Right cardiac atrium (tissue), 5 donors: ENCODE data around the gene PHF11. TPM values are rescaled to one million over a fixed set of nuclear protein-coding genes. Genes with fewer than 3 reads are reported as not detected.
A peak's percentile ranks its signal among the peaks of the same experiment; 100 is the strongest.

Experiments
- ATAC-seq, 2 donors: fragments of 200-7000 bp; cut with Tn5 transposase; one replicate each; pipeline versions ENCODE4 v1.8.0 to v1.9.1; 2020; ENCODE audit warnings: moderate library complexity in 2 of 2, mild to moderate bottlenecking in 1 of 2
- DNase-seq, 3 donors: peaks; one replicate each; pipeline ENCODE4 v3.0.0-alpha.2; 2020
- H3K27ac ChIP-seq: one replicate; pipeline ENCODE4 v1.5.1; 2013; ENCODE audit warnings: mild to moderate bottlenecking, low read length, control low read depth, moderate library complexity
- H3K27me3 ChIP-seq: one replicate; pipeline ENCODE4 v1.6.1; 2013; ENCODE audit not compliant: control insufficient read depth, insufficient read depth
- H3K4me1 ChIP-seq: one replicate; pipeline ENCODE4 v1.6.1; 2013; ENCODE audit warnings: low read length; ENCODE audit not compliant: control insufficient read depth, insufficient read depth
- H3K4me3 ChIP-seq: one replicate; pipeline ENCODE4 v1.5.1; 2013; ENCODE audit warnings: low read length, control low read depth
- H3K9me3 ChIP-seq: one replicate; pipeline ENCODE4 v1.6.1; 2013; ENCODE audit warnings: low read length; ENCODE audit not compliant: control insufficient read depth
- WGBS: extraction: QIAGEN DNeasy Blood & Tissue Kit; methylation state at CpG from one replicate; pipeline ENCODE4 v1.1.7; 2013; 5-methylcytosine and 5-hydroxymethylcytosine counted together
- intact Hi-C, 4 donors: fragments of 100-400 bp; cut with DNase I; formaldehyde crosslinking; loops; one replicate each; pipeline versions ENCODE4 v1.11.0 to v1.14.0; 2022 to 2023
- long read RNA-seq, 4 donors: library from polyadenylated mRNA; unstranded; transcript quantifications; one replicate each; pipeline ENCODE4 v2.0.0, GENCODE V29; 2020 to 2021
- polyA plus RNA-seq: library from polyadenylated mRNA; stranded (reverse); fragments of 200-250 nt; gene quantifications from one replicate; pipeline ENCODE4 v1.2.3, GENCODE V29; 2013
- total RNA-seq, 4 donors: library from RNA; stranded (reverse); fragmentation: NEBNext Ultra II Directional; extraction: Animal tissue kit (Norgen Biotek cat#: 25700); gene quantifications; one replicate each; pipeline ENCODE4 v1.2.1, GENCODE V29; 2021
- donor health status: healthy with polysubstance abuse.
- donor health status: DM: no; HTN: yes; CAD: no.
- donor health status: DM: no; HTN: no; CAD: no.
- donor health status: DM: no; HTN: yes; CAD: no; lungs with severe emphysema.
- donor health status: DM: yes; HTN: yes; CAD: no.

Gene PHF11
- total RNA-seq (10 to 100 TPM; 20.2 to 31.1 (median 23.9) TPM), polyA plus RNA-seq (23.8 TPM)
- long read RNA-seq, donor 1, transcript PHF11-202 (10 exons, 1,359 nt): major isoform, 10 of 16 reads
- long read RNA-seq, donor 1, partial matches to known transcripts: 2 of 16 reads
- long read RNA-seq, donor 1, other reads (novel, unspliced or antisense): 2 of 16 reads
- long read RNA-seq, donor 2, transcript PHF11-202 (10 exons, 1,359 nt): major isoform, 5 of 8 reads
- long read RNA-seq, donor 2, partial matches to known transcripts: 2 of 8 reads
- long read RNA-seq, donor 2, other reads (novel, unspliced or antisense): 1 of 8 reads
- long read RNA-seq, donor 3, transcript PHF11-202 (10 exons, 1,359 nt): major isoform, 24 of 39 reads
- long read RNA-seq, donor 3, transcript PHF11-203 (9 exons, 903 nt): minor isoform, 6 of 39 reads
- long read RNA-seq, donor 3, partial matches to known transcripts: 2 of 39 reads
- long read RNA-seq, donor 3, other reads (novel, unspliced or antisense): 7 of 39 reads
- long read RNA-seq, donor 4, partial matches to known transcripts: 0 of 6 reads
- long read RNA-seq, donor 4, other reads (novel, unspliced or antisense): 1 of 6 reads

DNA sequence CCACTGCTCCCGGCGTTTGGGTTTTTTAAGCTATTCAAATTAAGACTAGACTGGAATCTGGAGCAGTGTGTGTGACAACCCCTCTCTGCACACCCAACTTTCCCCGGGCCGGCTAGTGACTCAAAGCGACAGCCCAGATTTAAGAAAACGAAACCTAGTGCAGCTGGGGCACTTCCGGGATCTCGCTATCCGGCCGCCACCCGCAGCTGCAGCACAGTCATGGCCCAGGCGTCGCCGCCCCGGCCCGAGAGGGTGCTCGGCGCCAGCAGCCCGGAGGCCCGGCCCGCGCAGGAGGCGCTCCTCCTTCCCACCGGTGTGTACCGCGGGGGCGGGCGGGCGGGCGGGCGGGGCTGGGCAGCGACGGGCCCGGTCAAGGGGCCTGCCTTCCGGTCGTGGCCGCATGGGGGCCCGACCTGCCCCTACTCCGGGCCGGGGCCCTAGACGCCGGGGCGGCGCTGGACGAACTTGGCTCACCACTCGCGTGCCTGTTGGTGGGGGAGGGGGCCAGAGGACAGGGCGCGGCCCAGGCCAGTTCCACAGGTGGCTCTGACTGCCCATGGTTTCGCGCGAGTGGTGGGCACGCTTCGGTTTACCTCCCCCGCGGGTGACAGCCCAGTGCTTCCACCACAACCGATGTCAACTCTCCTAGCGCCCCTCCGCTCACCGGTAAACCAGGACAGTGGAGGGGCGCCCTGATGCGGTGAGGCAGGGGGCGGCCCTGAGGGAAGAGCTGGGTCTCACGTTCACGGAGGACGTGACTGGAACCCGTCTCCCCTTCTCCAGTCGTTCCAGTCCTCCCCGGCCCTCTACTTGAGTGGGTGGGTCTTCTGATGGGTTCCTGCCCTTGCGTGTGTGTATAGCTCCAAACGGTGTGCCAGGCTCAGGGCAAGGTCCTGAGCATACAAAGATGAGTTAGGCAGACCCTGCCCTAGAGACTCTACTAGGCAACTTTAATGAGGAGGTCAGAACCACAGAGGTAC is at the start of gene PHF11:
TSS of gene PHF11 (plus strand) at position 171 of the 980 bp plus-strand sequence. CDS start at position 220, 49 bp downstream.
- H3K27me3 ChIP-seq: no peaks in the 10 kb centered on the region
- ATAC-seq (peak; percentile 92 to 94), DNase-seq (peak; percentile 86 to 92 (median 91))
- H3K4me3 ChIP-seq: peak within 1 kb of the TSS; percentile 84
- WGBS: 4% methylated on average over 71 of the region's 71 CpGs
- no peaks in the 10 kb centered on the region for H3K4me1 ChIP-seq
- H3K27ac ChIP-seq: peak within 1 kb of the TSS; percentile 91
- intact Hi-C loops: no loop called here
- H3K9me3 ChIP-seq: no peaks in the 10 kb centered on the region

DNA sequence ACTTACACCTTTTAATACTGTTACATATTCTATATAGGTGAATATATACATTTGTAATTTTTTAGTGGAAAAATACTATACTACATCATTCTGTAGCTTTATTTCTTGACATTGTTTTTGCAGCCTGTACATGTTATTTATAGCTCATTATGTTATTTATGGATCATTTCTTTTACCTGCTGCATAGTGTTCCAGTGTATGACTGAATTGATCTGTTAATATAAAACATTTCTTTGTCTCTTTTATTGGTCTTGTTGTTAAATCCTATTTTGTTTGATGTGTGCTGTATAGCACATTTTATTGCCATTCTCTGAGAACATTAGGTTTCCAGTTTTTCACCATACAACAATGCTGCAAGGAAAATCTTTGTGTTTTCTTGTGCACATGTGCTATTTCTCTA is 49.3 kb upstream of the PHF11 start:
- H3K27me3 ChIP-seq: no peaks in the 10 kb centered on the region
- no peak overlapping the region for H3K4me3 ChIP-seq
- DNase-seq (no peak), ATAC-seq (no peak)
- H3K27ac ChIP-seq: no peak overlapping the region
- H3K9me3 ChIP-seq: no peaks in the 10 kb centered on the region
- intact Hi-C loops: loop anchor here in 1 of 4 donors (10.0 kb wide), 1 partner anchor 158 kb away; no protein-coding TSS in a partner anchor
- H3K4me1 ChIP-seq: no peaks in the 10 kb centered on the region

DNA sequence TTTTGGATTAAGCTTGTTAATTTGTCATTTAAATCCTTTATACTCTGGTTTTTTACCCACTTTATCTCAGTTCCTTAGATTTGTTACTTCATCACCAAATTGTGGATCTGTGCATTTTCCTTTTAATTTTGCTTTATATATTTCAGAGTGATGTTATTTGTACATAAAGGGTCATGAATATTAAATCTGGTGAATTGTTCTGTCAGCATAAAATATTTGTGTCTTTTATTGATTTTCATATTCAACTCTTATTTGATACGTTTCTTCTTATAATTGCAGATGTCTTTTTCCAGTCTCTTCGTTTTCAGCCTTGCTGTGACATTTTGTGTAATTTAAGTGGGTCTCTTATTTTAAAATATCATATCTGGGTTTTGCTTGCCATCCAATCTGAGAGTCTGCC is 47.0 kb upstream of the PHF11 start:
- H3K4me3 ChIP-seq: no peak overlapping the region
- ATAC-seq (no peak), DNase-seq (no peak)
- no peaks in the 10 kb centered on the region for H3K27me3 ChIP-seq
- H3K9me3 ChIP-seq: no peaks in the 10 kb centered on the region
- H3K4me1 ChIP-seq: no peaks in the 10 kb centered on the region
- 92% methylated on average over 2 of the region's 2 CpGs for WGBS
- H3K27ac ChIP-seq: no peak overlapping the region
- intact Hi-C loops: loop anchor here in 1 of 4 donors (10.0 kb wide), 1 partner anchor 156 kb away; no protein-coding TSS in a partner anchor

DNA sequence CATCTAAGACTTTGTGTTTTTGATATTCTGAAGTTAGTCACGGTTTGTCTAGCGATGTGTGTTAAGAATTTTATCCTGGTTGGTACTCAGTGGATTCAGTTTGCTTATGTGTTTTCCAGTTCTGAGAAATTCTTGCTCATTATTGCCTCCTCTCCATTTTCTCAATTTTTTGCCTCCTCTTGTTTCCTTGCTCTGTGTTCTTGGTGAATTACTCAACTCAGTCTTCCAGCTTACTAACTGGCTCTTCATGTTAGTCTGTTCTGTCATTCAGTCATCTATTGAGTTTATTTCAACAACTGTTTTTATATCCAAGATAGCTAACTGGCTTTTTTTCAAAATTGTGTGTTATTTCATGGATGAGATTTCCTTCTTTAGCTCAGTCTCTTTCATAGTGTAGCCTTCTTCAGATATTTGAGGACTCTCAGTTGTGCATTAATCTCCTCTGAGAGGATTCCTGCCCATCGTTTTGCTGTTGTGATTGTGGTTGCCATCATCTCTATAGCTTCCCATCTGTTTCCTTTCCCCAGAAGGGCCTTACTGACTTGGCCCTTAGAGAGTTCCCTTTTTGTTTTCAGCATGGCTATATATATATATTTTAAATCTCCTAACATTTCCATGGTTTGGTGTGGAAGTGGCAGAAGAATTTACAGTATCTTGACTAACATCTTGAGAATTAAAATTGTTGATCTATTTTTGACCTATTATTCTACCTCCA is 45.5 kb upstream of the PHF11 start:
- Histone ChIP-seq H3K9me3 (no peaks in the 10 kb centered on the region), H3K27me3 (no peaks in the 10 kb centered on the region), H3K4me1 (no peaks in the 10 kb centered on the region), H3K27ac (no peak overlapping the region), H3K4me3 (no peak overlapping the region)
- 80% methylated on average over 3 of the region's 3 CpGs for WGBS
- intact Hi-C loops: loop anchor here in 1 of 4 donors (10.0 kb wide), 1 partner anchor 135 kb away; the partner anchor contains the start of gene RCBTB1
- DNase-seq (no peak), ATAC-seq (no peak)

DNA sequence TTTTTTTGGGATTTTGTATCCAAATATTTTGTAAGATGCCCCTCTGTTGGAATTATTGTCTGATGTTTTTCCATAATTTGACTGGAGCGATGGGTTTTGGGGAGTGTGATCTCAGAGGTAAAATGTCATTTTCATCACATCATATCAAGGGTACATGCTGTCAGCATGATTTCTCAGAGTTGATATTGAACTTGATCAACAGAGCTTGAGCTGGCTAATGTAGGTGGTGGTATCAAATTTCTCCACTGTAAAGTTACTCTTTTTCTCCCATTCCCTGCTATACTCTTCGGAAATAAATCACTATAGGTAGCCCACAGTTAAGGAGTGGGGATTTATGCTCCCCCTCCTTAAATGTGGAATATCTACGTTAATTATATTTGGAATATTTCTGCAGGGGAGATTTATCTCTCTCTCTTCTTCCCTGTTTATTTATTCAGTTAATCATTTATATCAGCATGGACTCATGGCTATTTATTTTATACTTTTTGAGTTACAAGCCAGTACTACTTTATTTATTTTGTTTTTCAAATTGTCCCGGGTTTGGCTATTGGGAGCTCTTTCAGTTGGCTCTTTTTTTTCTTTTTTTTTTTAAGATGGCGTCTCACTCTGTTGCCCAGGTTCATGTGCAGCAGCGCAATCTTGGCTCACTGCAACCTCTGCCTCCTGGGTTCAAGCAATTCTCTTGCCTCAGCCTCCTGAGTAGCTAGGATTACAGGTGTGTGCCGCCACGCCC is 42.9 kb upstream of the PHF11 start:
- no peak overlapping the region for H3K27ac ChIP-seq
- 96% methylated on average over 8 of the region's 8 CpGs for WGBS
- no peaks in the 10 kb centered on the region for H3K9me3 ChIP-seq
- ATAC-seq: no peak
- no peaks in the 10 kb centered on the region for H3K4me1 ChIP-seq
- no peak overlapping the region for H3K4me3 ChIP-seq
- DNase-seq: no peak
- H3K27me3 ChIP-seq: no peaks in the 10 kb centered on the region
- intact Hi-C loops: loop anchor here in 1 of 4 donors (10.0 kb wide), 1 partner anchor 132 kb away; the partner anchor contains the start of gene RCBTB1

DNA sequence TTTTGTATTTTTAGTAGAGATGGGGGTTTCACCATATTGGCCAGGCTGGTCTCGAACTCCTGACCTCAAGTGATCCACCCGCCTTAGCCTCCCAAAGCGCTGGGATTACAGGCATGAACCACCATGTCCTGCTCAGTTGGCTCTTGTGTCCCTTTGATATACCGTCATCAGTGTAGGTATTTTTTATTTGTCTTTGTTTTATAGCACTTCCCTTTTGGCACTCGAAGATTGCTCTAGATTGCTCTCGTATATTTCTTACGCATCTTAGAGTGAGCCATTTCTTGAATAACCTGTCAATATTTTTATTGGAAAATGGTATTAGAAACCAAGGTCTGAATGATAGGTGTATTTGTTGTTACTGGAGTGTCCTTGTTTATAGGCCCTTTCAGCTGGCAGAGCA is 42.3 kb upstream of the PHF11 start:
- Histone ChIP-seq H3K9me3 (no peaks in the 10 kb centered on the region), H3K4me3 (no peak overlapping the region), H3K27me3 (no peaks in the 10 kb centered on the region), H3K27ac (no peak overlapping the region), H3K4me1 (no peaks in the 10 kb centered on the region)
- 97% methylated on average over 7 of the region's 7 CpGs for WGBS
- intact Hi-C loops: loop anchor here in 1 of 4 donors (10.0 kb wide), 1 partner anchor 131 kb away; the partner anchor contains the start of gene RCBTB1
- DNase-seq: no peak
- no peak for ATAC-seq

DNA sequence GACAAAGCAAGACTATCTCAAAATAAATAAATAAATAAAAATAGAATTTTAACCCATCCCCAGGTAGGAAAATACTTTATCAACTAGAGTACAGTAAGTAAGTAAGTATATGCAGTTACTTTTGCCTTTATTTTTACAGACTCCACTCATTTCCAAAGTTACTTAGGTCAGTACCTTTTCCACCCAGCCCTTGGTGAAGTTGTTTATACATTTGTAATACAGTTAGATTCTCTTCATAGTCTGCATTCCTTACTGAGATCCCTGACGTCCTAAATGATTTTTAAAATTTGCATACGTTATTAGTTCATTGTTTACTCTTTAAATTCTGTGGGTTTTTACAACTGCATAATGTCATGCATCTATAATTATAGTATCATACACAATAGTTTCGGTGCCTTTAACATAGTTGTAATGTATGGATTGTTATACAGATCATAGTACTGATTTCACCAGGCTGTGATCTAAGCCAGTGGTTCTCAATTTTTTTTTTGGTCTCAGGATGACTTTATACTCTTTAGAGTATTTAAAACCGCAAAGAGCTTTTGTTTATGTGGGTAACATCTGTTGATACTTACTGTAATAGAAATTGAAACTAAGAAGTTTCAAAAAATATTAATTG is 41.3 kb upstream of the PHF11 start:
- DNase-seq: no peak
- Histone ChIP-seq H3K4me3 (no peak overlapping the region), H3K27me3 (no peaks in the 10 kb centered on the region), H3K4me1 (no peaks in the 10 kb centered on the region), H3K27ac (no peak overlapping the region), H3K9me3 (no peaks in the 10 kb centered on the region)
- WGBS: 75% methylated on average over 4 of the region's 4 CpGs
- ATAC-seq: no peak
- intact Hi-C loops: loop anchor here in 1 of 4 donors (10.0 kb wide), 1 partner anchor 130 kb away; the partner anchor contains the start of gene RCBTB1

DNA sequence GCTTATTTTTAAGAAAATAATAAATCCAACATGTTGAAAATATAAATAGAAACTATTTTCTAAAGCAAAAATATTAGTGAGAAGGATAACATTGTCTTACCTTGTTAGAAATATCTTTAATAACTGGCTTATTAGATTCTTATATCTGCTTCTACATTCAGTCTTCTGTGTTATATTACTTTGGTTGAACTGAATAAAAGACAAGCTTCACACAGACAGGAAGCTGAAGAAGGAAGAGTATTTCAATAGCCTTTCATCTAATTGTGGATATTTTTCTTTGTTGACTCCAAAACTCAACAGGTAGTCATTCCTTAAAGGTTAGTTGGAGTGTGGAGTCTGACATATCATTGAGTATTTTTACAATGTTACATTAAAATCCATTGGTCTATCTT is 40.8 kb upstream of the PHF11 start:
- Histone ChIP-seq H3K4me3 (no peak overlapping the region), H3K4me1 (no peaks in the 10 kb centered on the region), H3K9me3 (no peaks in the 10 kb centered on the region), H3K27ac (no peak overlapping the region), H3K27me3 (no peaks in the 10 kb centered on the region)
- DNase-seq (no peak), ATAC-seq (no peak)
- intact Hi-C loops: loop anchor here in 1 of 4 donors (10.0 kb wide), 1 partner anchor 130 kb away; the partner anchor contains the start of gene RCBTB1

DNA sequence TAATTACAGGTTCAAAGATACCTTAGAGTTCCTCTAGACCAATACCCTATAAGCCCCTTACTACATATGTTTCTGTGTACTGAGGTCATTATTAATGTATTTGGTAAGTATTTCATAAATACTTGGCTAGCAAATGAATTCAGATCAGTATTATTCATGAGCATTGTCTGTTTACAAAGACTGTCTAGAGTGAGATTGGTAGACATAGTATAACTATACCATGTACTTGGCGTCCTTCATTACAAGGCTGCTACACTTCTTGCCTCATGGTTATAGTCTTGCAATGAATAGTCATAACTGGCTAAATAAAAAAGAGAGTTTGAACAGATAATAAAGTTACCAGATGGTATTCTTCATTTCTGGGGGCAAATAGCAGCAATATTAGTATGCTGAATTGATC is 39.6 kb upstream of the PHF11 start:
- Histone ChIP-seq H3K27me3 (no peaks in the 10 kb centered on the region), H3K9me3 (no peaks in the 10 kb centered on the region), H3K27ac (no peak overlapping the region), H3K4me3 (no peak overlapping the region), H3K4me1 (no peaks in the 10 kb centered on the region)
- ATAC-seq (no peak), DNase-seq (no peak)
- intact Hi-C loops: loop anchor here in 1 of 4 donors (10.0 kb wide), 1 partner anchor 129 kb away; the partner anchor contains the start of gene RCBTB1
- 94% methylated on average over 1 of the region's 1 CpG for WGBS
